Measurements from ENCODE around the gene ZNF561.

DNA sequence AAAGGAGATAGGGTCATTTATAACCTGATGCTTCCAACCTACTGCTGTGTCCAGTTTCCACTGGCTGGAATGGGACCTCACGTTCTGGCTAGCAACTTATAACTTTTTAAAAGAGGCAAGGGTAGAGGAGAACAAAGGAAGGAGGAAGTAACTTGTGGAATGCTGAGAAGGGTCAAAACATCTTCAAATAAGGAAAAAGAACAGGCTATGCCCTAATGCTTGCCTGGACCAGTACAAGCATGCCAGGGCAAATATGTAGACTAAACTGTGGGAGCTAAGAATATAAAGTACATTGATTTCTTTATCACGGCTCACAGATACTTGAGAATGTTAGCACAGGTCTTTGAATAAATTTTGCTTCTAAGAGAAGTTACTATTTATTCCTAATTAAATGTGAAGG is 1.5 kb upstream of the ZNF561 start:
- TF ChIP-seq, protein P1, sequence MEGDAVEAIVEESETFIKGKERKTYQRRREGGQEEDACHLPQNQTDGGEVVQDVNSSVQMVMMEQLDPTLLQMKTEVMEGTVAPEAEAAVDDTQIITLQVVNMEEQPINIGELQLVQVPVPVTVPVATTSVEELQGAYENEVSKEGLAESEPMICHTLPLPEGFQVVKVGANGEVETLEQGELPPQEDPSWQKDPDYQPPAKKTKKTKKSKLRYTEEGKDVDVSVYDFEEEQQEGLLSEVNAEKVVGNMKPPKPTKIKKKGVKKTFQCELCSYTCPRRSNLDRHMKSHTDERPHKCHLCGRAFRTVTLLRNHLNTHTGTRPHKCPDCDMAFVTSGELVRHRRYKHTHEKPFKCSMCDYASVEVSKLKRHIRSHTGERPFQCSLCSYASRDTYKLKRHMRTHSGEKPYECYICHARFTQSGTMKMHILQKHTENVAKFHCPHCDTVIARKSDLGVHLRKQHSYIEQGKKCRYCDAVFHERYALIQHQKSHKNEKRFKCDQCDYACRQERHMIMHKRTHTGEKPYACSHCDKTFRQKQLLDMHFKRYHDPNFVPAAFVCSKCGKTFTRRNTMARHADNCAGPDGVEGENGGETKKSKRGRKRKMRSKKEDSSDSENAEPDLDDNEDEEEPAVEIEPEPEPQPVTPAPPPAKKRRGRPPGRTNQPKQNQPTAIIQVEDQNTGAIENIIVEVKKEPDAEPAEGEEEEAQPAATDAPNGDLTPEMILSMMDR (conservative IDR thresholded peaks at IDR 0.05; ENCODE audit: low read length): no peak
- TF ChIP-seq EZH2phosphoT487 (IDR thresholded peaks at IDR 0.05; ENCODE audit: borderline replicate concordance): no peak
